Psoas muscle (tissue), 8 donors: Measurements from ENCODE around the gene GALNT5. TPM values are rescaled to one million over a fixed set of nuclear protein-coding genes. Genes with fewer than 3 reads are reported as not detected.

Source experiments
- ATAC-seq, 4 donors: fragments of 200-7000 bp; cut with Tn5 transposase; one replicate each; pipeline ENCODE4 v1.9.1; 2020; ENCODE audit warnings: moderate library complexity in 3 of 4, mild to moderate bottlenecking in 2 of 4
- DNase-seq, 2 donors: peaks; one replicate each; pipeline ENCODE4 v3.0.0-alpha.2; 2020
- H3K27ac ChIP-seq: fragments of 200-600 bp; one replicate; pipeline ENCODE4 v1.8.0; 2022
- H3K27me3 ChIP-seq, 3 donors: fragments of 200-600 bp in 1 of 3; one replicate each; pipeline versions ENCODE4 v1.6.1 to v1.8.0; 2013 to 2022; ENCODE audit warnings: low read length in 2 of 3, mild to moderate bottlenecking in 2 of 3, moderate library complexity in 1 of 3; ENCODE audit not compliant: insufficient read depth in 3 of 3
- H3K36me3 ChIP-seq, 2 donors: fragments of 200-600 bp in 1 of 2; one replicate each; pipeline versions ENCODE4 v1.6.1 to v1.8.0; 2013 to 2022; ENCODE audit warnings: low read depth in 1 of 2, mild to moderate bottlenecking in 1 of 2, moderate library complexity in 1 of 2; ENCODE audit not compliant: insufficient read depth in 1 of 2
- H3K4me1 ChIP-seq: fragments of 200-600 bp; one replicate; pipeline ENCODE4 v1.8.0; 2022
- H3K4me3 ChIP-seq: fragments of 200-600 bp; one replicate; pipeline ENCODE4 v1.8.0; 2022; ENCODE audit warnings: mild to moderate bottlenecking
- H3K9me3 ChIP-seq: fragments of 200-600 bp; one replicate; pipeline ENCODE4 v1.8.0; 2022
- CTCF ChIP-seq: fragments of 200-600 bp; IDR thresholded peaks from one replicate; pipeline ENCODE4 v1.8.0; 2022; ENCODE audit warnings: antibody characterized with exemption
- WGBS, 3 donors: extraction: QIAGEN DNeasy Blood & Tissue Kit; methylation state at CpG; one replicate each; pipeline versions ENCODE4 v1.1.6 to v1.1.7; 2013; 5-methylcytosine and 5-hydroxymethylcytosine counted together
- intact Hi-C, 2 donors: fragments of 100-400 bp; cut with DNase I; formaldehyde crosslinking; loops; one replicate each; pipeline versions ENCODE4 v1.11.0 to v1.14.2; 2022
- polyA plus RNA-seq, 3 donors: library from polyadenylated mRNA; stranded (reverse); fragments of 200-250 nt; gene quantifications; one replicate each; pipeline ENCODE4 v1.2.3, GENCODE V29; 2013
- total RNA-seq, 4 donors: library from RNA; stranded (reverse); fragmentation: NEBNext Ultra II Directional in 2 of 4; extraction: Animal tissue kit (Norgen Biotek cat#: 25700) in 2 of 4; gene quantifications; one replicate each; pipeline versions ENCODE4 v1.2.1 to v1.2.4, GENCODE V29; 2021 to 2023
- donor health status: healthy with polysubstance abuse.
- donor health status: DM: no; HTN: no; CAD: no; lungs with moderate emphysema.
- donor health status: Bipolar disorder and iron deficiency.
- donor health status: healthy.
- donor health status: DM: yes; HTN: yes; CAD: no.
- donor health status: DM: no; HTN: no; CAD: no.
- donor health status: DM: no; HTN: no; CAD: no.
- donor health status: DM: yes; HTN: yes; CAD: no.

Gene GALNT5
- total and polyA plus RNA-seq, 7 donors = under 0.01 to 0.06 TPM; not detected in 5

GRCh38 chr2:157290525-157290924 is 33.0 kb downstream of the GALNT5 start:
- DNase-seq (no peak), ATAC-seq (no peak)
- Histone ChIP-seq H3K36me3 (no peaks in the 10 kb centered on the region), H3K27ac (no peak overlapping the region), H3K4me3 (no peak overlapping the region), H3K9me3 (no peaks in the 10 kb centered on the region), H3K27me3 (no peaks in the 10 kb centered on the region), H3K4me1 (no peaks in the 10 kb centered on the region)
- no peak for TF ChIP-seq CTCF
- whole genome bisulfite sequencing, 3 donors = 91 to 97% (median 95%) methylated on average over 2 of the region's 2 CpGs
- intact Hi-C loops = no loop called here

GRCh38 chr2:157291018-157291417 is 33.5 kb downstream of the GALNT5 start:
- 93 to 94% (median 94%) methylated on average over 1 of the region's 1 CpG for WGBS, 3 donors
- no peak for TF ChIP-seq CTCF
- Histone ChIP-seq H3K4me3 (no peak overlapping the region), H3K36me3 (no peaks in the 10 kb centered on the region), H3K27ac (no peak overlapping the region), H3K27me3 (no peaks in the 10 kb centered on the region), H3K4me1 (no peaks in the 10 kb centered on the region), H3K9me3 (no peaks in the 10 kb centered on the region)
- DNase-seq (no peak), ATAC-seq (no peak)
- intact Hi-C loops = no loop called here

GRCh38 chr2:157292853-157293252 is 35.3 kb downstream of the GALNT5 start:
- ATAC-seq = no peak
- H3K9me3 ChIP-seq = no peaks in the 10 kb centered on the region
- no peak overlapping the region for H3K4me3 ChIP-seq
- TF ChIP-seq CTCF = no peak
- H3K36me3 ChIP-seq = no peaks in the 10 kb centered on the region
- WGBS, 3 donors = 84 to 91% (median 88%) methylated on average over 5 of the region's 5 CpGs
- no peaks in the 10 kb centered on the region for H3K4me1 ChIP-seq
- H3K27me3 ChIP-seq = no peaks in the 10 kb centered on the region
- intact Hi-C loops = no loop called here
- no peak for DNase-seq
- no peak overlapping the region for H3K27ac ChIP-seq

- Histone ChIP-seq H3K9me3 (no peaks in the 10 kb centered on the region), H3K36me3 (no peaks in the 10 kb centered on the region), H3K27ac (no peak overlapping the region), H3K27me3 (no peaks in the 10 kb centered on the region), H3K4me1 (no peaks in the 10 kb centered on the region), H3K4me3 (no peak overlapping the region)
- intact Hi-C loops = no loop called here
- 39 to 61% (median 54%) methylated on average over 1 of the region's 1 CpG for WGBS, 3 donors
- TF ChIP-seq CTCF = no peak
- ATAC-seq (no peak), DNase-seq (no peak)
Measured at GRCh38 chr2:157296490-157296889, 39.0 kb downstream of the GALNT5 start.

- TF ChIP-seq CTCF = no peak
- intact Hi-C loops = no loop called here
- Histone ChIP-seq H3K27ac (no peak overlapping the region), H3K36me3 (no peaks in the 10 kb centered on the region), H3K27me3 (no peaks in the 10 kb centered on the region), H3K9me3 (no peaks in the 10 kb centered on the region), H3K4me1 (no peaks in the 10 kb centered on the region), H3K4me3 (no peak overlapping the region)
- 86 to 93% (median 92%) methylated on average over 4 of the region's 4 CpGs for WGBS, 3 donors
- ATAC-seq (no peak), DNase-seq (no peak)
Measured at GRCh38 chr2:157296958-157297357, 39.5 kb downstream of the GALNT5 start.
